Stimulated activated CD4-positive, alpha-beta T cell treated with anti-CD3 and anti-CD28 coated beads, Interleukin-2, amount 100 ng/mL, for 48 hours (primary cell): ENCODE results near the gene PEF1.

Source experiments
- DNase-seq, 2 donors: peaks; one replicate each; pipeline ENCODE4 v3.0.0-alpha.2; 2020

PEF1 gene

GRCh38 chr1:31670593-31670964 lies 25.9 kb upstream of the PEF1 start:
- no peak for DNase-seq

- peak in 1 of 2 donors; percentile 7 for DNase-seq
These were observed 25.3 kb upstream of the PEF1 start for GRCh38 chr1:31669786-31670592.

DNA sequence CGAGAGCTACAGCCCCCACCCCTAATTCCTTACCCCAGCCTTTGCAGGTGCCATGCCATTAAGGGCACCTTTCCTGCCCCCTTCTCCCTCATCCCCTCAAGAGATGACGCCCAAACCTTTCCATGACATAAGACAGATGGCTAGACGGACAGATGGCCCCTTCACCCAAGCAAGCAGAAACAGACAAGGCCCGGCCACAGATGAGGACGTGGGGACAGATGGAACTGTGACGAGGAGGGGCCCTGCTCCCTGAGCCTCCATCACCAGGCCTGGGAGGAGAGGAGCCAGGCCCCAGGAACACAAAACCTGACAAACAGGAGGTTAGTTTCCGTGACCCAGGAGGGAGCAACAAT lies 24.7 kb upstream of the PEF1 start:
- no peak for DNase-seq

DNA sequence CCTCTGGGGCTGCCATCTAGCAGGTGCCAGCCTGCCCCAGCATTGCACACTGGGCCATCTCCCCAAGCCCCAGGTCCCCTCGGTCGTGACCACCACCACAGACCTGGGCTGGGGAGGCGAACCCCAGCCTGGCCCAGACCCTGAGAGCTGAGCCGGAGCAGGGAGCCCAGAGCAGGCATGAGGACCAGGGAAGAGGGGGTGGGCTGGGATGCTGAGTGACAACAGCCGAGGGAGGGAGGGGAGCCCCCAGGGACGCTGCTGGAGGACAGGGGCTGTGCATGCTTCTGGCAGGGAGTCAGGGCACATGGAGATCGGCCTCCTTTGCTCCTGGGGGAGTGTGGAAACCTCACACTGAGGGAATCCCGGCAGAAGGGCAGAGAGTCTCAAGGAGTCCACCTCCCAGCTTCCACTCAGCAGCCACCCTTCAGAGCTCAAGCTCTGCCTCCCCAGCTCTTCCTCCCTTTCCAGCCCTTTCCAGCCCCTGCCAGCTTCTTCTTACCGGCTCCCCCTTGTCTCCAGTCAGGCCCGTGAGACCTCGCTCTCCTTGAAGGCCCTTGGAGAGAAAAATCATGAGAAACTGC lies 23.7 kb upstream of the PEF1 start:
- DNase-seq = no peak

- DNase-seq = no peak
These were observed 22.5 kb upstream of the PEF1 start for GRCh38 chr1:31667065-31667785.

DNA sequence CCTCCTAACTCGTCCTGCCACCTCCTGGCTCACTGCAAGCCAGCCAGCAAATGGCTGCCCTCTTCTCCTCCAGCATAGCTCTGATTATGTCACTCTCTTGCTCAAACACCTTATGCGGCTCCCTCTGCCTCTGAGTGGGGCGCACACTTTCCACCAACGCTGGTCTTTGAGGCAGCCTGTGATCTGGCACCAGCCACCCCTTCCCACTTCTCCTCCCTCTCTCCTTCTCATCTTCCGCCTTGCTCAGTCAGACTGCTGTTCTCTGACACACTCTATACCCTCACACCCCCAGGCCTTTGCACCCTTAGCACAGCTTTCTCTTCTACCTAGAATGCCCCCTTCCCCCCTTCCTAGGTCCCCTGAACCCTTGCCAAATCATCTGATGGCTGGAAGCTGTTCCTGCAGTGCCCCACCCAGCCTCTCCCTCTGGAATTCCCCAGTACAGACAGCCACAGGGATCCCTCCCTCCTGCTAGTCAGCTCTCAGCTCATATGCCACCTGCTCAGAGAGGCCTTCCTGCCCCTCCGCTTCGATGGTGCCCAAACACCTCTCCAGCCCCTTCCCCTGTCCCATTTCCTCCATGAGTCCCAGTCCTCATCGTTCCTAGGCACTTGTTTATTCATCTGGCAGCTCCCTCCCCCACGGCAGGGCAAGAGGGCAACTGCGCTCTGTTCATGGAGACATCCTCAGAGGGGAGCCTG lies 21.7 kb upstream of the PEF1 start:
- no peak for DNase-seq

DNA sequence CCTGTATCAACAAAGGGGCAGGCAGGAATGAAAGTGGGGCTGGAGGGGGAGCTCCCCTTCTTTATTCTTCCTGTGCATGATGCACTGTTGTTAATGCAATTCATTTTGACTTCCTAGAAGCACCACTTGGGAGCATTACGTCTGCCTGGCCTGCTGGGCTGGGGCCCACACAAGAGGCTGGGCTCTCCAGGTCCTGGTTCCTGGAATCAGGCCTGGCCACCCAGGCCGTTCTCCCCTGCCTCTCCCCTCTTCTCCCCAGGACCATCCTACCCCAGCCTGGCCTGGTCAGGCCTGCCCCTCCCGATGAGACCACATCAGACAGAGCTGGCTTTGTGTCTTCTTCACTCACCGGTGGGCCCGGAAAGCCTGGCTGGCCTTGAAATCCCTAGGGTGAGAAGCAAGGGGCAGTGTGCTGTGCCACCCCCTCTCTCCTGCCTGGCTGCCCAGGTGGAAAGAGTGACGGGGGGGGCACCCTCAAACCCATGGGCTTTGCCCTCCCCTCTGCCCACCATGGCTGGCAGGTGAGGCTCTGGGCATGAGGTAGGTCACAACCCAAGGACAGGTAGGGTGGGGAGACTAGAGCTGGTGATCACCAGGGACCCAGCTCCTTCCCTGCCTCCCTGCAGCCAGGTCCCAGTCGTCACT lies 20.7 kb upstream of the PEF1 start:
- DNase-seq = no peak

DNA sequence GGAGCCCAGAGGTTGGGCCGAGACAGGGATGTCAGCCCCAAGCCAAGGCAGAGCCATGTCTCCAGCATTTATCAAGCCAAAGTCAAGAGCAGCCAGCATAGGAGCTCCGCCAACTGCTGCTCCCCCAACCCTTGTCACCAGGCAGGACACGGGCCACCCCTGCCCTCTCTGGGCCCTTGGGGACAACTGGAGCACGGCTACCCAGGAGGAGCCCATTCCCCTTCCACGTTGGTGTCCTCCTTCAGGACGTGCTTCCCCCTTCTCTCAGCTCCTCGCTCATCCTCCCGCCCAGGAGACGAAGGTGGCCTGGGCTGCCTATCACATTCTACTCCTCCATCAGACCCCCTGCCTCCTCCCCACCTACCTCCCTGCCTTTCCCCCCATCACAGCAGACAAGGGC lies 19.9 kb upstream of the PEF1 start:
- no peak for DNase-seq

GRCh38 chr1:31663622-31664452 lies 19.2 kb upstream of the PEF1 start:
- peak; percentile 63 to 74 for DNase-seq

GRCh38 chr1:31662463-31662862 lies 17.8 kb upstream of the PEF1 start:
- no peak for DNase-seq

- no peak for DNase-seq
These were observed 17.2 kb upstream of the PEF1 start for GRCh38 chr1:31661856-31662255.

DNA sequence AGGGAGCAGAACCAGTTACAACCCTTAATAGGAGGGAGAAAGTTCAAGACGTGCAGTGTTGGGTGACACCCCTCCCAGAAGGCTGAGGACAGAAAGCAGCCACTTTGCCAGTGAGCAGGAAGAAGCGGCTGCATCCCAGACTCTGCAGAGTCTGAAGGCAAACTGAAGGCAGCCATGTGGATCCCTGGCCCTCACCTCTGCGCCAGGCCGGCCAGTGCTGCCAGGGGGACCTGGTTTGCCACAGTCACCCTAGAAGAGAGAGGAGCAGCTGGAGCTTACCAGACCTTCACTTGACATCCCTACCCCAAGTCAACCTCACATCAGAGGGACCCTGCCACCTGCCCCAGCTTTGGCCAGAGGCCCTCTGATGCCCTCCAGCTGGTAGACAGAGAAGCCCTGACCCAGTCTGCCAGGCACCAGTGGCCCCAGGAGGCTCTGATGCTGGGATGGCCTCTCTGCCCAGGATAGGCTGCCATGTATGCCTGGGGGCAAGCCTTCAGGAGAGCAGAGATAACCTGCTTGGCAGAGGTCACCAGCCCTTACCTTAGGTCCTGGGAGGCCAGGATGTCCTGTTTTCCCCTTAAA lies 16.3 kb upstream of the PEF1 start:
- no peak for DNase-seq

DNA sequence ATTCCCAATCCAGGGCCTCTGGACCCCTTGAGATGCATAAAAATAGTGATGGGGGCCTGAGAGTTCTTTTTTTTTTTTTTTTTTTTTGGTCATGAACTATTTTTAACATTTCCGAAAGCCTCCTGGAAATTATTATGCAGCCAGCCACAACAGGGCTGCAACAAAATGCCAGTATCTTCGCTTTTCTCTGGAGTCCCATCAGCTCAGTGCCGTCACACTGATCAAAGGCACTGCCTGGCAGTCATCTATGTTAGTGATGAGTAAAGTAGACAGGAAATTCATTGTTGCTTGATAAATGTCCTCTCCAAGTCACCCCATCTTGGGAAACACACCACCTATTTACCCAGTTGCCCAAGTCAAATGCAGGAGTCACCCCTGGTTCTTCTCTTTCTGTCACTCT lies 15.2 kb upstream of the PEF1 start:
- no peak for DNase-seq

GRCh38 chr1:31658721-31659120 lies 14.0 kb upstream of the PEF1 start:
- DNase-seq = no peak

DNA sequence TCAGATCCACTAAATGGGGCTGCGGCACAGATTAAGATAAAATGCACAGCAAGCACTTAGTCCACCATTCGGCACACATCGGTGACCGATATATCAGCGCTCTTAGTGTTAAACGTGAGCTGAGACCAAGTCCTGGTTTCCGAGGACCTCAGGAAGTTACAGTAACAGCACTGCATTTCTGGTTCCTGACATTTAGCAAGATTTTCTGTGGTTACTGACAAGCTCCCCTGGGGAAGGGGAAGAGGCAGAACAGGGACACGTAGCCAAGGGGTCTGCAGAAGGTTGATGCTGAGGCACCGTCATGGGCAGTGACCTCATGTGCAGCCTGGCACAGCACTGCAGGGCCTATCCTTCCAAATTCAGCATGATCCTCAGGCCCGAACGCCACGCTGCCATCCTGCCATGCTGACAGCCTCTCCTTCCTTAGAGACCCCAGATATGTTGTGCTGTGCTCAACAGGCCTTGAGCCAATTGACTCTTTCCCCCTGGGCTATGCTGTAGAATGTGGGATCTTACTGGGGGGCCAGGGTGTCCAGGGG lies 13.4 kb upstream of the PEF1 start:
- no peak for DNase-seq

DNA sequence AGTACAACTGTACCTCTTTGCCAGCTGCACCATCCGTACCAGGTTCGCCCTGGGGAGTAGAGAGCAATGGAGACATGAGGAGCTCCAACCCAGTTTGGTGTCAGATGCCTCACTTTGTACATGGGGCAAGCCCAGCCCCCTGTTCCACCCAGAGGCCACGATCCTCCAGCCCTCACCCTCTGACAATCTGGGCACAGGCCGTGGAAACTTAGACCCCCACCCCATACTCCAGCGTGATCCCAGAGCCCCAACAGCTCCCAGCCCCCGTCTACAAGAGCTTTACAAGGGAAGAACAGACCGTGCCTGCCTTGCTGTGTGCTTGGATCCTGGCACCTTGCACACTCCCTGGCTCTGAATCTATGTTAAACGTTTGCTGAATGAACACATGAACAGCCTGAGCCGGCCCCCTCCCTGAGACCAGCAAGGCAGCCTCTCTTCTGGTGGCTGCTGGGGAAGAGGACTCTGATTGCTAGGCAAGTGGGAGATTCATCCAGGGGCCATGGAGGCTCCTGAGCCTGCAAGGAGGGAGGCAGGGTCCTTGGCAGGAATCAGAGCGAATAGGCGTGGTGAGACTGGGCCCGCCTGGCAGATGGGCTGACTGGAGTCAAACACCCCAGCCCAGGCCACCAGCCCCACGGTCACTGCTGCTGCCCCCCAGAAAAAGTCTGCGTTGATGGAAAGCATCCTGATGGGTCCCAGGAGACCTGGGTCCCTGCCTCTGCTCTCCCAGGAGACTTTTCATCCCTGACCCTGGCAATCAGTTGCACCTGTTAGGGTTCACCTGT lies 12.5 kb upstream of the PEF1 start:
- DNase-seq = no peak

DNA sequence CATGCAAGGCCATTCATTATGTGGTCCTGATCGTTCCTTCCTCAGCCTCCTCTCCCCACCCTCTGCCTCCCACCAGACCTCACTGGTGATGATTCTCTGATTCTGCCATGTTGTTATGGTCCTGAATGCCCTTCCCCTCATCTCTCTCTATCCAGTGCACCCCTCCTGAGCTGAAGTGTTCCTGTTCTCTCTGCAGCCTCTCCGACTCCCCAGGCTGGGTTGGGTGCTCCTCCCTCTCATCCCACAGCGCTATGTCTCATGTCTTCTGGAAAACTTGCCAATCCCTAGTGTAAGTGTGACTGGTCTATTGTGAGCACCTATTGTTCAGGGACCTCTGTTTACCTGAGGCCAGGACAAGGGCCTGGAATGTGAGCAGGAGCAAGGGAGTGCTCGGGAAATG lies 11.1 kb upstream of the PEF1 start:
- no peak for DNase-seq

GRCh38 chr1:31655104-31655503 lies 10.4 kb upstream of the PEF1 start:
- no peak for DNase-seq

DNA sequence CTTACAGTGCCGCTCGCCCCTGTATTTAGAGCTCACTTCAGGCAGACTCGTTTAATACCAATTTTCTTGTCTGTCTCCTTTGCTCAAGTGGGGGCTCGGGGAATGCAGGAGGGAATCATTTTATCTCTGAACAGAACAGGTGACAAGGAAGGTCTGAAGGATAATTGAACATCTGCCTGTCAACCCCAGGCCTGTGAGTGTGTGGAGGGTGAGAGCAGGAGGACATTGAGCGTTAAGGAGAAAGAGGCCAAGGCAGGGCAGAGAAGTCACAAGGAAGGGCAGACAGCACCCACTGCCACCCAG lies 9.7 kb upstream of the PEF1 start:
- no peak for DNase-seq

- DNase-seq = no peak
These were observed 9.2 kb upstream of the PEF1 start for GRCh38 chr1:31653717-31654473.
